Measurements from ENCODE around the gene NOS1AP.

The NOS1AP gene

DNA sequence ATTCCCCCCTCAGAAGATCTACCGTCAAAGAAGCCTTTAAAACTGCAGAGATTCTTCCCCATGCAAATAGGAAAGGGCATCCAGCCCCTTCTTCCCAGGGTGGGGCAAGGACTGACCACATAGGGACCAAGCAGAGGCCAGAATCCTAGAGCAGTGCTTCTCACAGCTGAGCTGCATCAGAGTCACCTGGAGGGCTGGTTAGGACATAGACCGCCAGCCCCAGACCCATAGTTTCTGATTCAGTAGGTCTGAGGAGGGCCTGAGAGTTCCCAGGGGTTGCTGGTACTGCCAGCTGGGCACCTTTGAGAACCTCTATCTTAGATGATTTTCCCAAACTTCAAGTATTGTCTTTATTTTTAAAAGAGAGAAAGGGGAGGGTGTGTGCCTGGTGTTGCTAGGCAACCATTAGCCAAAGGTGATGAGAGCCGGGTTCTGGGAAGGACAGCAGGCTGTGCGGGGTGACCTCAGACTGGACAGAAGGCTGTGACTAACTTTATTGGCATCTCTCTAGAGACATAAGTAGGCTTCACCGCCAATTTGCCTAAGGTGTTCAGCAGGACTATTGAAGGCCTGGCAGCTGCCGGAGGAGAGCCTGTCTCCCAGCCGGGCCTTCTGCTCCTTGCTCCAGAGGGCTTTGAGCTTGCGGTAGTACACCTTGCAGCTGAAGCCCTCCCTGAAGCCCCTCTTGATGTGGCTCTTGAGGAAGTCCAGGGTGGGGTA lies 304.2 kb downstream of the NOS1AP start:
- DNase-seq: no peak

DNA sequence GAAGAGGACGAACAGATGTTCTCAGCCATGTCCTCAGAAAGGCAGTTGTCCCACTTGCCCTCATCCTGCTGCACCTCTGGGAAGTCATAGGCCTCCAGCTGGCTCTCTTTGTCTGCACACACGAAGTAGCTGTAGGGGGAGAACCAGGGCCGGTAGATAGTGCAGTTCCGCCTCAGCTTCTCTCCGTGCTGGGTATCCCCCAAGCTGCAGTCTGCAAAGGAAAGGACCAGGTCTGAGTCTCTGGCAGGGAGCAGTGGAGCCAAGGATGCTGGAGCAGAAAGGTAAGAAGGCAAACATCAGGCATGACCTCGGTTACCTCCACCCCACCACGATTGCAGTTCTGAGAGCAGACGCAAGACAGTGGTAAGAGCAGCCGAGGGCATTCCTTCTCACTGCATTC lies 304.9 kb downstream of the NOS1AP start:
- DNase-seq: no peak

DNA sequence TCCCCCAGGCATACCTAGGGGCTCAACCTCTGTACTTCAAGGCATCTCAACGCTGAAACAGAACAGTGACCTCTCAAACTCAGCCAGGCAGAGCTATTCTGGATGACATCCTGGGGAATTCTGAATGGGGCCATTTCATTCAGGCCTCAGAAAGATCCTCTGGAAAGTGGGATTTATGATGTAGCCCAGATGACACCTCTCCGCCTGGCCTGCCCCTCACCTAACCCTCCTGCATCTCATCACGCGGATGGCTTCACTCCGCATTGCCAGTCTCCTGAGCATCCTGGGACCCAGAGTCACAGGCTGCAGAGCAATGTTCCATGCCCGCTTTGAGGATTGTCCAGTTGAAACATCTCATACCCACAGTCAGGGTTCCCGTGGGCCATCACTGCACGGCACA lies 306.0 kb downstream of the NOS1AP start:
- DNase-seq: no peak

DNA sequence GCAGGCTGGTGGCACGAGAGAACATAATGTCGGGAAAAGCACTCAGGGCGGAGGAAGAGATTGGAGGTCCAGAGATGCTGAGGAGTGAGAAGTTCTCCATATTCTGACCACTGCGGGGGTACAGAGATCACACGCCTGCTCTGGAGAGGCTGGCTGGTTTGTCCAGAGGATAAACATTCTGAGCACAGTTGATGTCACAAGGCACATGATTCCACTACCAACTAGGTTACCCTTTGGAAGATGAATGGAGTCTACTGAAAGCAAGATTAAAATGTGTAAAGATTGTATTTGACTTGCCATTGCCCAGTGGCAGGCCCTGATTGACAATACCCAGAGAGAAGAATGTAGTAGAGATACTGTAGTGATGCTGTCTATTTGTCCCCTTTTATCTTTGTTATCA lies 307.2 kb downstream of the NOS1AP start, which contains the start of gene SPATA46:
TSS of gene SPATA46 (minus strand) at position 164 of the 400 bp plus-strand sequence. CDS start at position 100, 64 bp downstream.
- DNase-seq: no peak

DNA sequence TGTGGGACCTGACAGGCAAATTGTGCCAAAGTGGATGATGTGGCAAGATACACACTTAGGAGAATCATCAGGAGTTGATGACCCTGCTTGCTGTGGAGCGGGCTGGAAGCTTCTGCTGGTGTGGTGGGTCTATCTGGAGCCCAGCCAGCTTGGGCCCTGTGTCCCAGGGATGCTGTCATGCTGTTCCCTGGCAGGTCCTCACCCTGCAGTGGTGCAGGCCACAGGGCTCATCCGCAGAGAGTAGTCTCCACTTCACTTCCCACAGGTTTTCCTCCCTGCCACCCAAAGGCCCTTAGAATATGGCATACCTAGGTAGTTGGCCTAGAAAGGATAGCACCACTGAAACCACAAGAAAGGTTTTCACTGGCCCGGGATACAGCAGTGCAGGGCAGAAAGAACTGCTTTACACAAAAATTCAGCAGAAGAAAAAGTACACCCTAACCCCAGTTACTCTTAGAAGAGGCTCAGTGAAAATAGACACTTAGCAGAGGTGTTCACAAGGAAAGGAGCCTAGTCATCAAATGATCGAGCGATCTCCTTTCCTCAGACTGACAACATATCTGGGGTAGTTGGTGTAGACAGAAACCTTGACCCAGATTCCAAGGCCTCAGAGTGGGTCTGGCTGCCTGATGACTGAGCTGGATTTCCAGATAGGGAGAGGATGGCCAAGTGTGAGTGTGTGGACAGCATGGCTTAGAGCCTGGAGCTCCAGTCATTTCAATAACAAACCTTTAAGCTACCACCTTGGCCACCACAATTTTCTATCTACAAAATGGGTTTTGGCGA lies 310.8 kb downstream of the NOS1AP start:
- DNase-seq: no peak

DNA sequence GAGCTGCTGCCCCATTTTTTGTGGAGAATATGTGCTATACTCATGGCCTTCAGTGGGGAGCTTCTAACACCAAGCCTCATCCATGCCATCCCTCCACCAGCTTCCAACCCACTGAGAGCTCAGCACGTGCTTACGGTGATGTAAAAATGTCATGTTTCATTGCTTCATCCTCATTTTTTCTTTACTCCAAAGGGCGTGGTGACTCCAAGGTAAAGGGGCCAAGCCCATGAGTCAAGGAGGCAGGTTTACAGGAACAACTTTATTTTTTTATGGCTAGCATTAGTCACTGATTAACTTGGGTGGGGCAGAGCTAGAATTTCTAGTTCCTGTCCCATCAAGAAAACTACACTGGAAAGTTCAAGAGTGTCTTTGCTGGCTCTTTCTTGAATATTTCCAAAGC lies 311.9 kb downstream of the NOS1AP start, which contains the start of gene C1orf226:
TSS of gene C1orf226 (plus strand) at position 346 of the 400 bp plus-strand sequence. CDS start 174 bp downstream, outside the sequence.
- DNase-seq: no peak

DNA sequence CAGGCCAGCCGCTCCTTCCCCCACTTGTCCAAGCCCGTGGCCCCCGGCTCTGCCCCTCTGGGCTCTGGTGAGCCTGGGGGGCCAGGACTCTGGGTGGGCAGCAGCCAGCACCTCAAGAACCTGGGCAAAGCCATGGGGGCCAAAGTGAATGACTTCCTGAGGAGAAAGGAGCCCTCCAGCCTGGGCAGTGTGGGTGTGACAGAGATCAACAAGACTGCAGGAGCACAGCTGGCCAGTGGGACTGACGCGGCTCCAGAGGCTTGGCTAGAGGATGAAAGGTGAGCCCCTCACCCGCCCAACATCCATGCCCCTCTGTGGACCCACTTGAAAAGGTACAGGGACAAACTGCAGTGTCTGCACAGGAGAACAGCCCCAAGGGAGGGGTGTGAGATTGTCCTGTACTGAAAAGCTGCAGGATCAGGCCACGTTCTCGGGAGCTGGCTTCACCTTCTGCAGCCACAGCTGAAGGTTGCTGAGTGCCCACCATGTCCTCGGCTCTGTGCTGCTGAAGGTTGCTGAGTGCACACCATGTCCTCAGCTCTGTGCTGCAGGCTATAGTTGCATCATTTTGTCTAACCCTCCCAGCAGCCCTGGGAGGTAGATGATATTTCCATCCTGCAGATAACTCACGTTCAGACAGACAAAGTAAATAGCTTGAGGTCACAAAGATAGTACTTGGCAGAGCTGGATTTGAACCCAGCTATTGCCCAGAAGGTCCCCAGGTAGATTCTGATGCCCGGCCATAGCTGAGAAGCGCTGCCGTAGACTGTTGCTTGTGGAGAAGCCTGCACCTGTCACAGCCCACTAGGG lies 312.7 kb downstream of the NOS1AP start:
- DNase-seq: no peak

DNA sequence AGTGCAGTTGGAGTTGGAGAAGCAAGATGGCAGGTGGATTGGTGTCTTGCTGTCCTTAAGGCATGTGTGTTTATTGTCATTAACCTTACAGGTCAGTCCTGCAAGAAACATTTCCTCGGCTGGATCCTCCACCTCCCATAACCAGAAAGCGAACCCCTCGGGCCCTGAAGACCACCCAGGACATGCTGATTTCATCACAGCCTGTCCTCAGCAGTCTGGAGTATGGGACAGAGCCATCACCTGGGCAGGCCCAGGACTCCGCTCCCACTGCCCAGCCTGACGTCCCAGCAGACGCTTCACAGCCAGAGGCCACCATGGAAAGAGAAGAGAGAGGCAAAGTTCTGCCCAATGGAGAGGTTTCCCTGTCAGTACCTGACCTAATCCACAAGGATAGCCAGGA lies 313.6 kb downstream of the NOS1AP start:
- DNase-seq: no peak

DNA sequence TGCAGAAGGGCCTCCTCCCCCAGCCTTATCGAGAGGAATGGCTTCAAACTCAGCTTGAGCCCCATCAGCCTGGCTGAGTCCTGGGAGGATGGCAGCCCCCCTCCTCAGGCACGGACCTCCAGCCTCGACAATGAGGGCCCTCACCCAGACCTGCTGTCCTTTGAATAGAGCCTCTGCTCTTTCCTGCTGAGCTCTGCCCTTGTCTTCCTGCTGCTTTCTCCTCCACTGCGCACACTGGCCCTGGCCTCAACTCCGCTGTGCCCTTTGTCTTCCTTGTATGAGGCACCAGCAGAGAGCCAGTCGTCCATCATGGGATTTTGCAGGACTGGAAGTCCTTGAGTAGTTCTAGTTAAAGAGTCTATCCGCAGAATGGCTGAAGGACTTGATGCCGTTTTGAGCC lies 314.0 kb downstream of the NOS1AP start:
- DNase-seq: no peak

DNA sequence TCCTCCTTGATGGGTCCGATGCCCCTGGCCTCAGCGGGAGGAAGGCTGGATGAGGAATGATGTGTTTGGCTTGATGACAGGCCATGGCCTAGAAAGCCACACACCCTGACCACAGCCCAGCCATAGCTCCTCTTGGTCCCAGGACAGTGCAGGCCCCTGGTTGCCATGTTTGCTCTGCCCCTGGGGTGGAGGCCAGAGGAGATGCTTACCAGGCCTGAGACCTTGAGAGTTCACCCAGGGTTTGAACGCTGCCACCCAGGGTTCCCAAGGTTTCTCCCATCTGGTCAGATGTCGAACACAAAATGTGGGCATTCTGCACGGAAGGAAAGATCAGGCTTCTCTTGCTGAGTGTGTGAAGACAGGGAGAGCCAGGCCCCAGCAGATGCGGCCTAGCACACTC lies 314.6 kb downstream of the NOS1AP start:
- DNase-seq: no peak

DNA sequence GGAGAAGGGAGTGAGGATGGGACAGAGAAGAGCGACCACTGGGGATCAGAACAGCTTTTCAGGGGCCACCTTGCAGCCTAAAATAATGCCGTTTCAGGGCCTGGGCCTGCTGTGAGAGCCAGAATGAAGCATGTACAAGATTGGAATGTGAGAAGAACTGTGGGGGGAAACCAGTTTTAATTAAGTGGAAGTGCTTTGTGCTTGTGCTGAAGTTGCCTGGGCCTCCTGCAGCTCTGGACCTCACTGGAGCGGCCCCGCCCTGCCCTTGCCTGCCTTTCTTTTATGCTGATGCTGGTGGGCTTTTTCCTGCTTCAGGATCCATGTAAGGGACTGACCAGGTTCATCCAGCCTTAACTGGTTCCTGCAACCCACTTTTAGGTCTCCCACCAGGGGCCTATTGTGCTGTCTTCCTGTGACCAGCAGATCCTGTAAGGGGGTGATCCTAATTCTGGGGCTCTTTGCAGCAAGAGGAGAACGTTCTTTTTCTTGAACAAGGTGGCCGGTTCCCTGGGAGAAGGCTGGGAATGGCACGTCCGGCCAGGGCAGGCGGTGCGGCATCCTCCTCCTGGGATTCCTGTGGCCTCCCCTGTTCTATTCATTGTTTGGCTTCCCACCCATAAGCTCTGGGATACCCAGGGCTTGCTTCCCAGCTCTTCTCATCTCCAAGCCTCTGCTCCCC lies 315.2 kb downstream of the NOS1AP start:
- no peak for DNase-seq

DNA sequence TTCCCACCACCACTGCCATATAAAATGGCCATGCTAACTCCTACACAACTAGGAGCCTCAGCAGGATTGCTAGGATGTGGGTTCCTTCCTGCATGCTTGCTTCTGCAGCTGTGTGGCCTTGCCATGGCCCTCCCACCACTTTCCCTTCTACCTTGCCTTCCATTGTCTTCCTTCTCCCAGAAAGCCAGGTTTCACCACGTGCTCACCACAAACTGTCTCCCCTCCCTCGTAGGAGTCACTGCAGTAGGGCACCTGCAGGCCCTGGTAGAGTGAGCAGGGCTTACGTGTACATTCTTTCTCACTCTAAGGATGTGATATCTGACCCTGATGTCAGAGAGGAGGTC lies 315.8 kb downstream of the NOS1AP start:
- DNase-seq: no peak

DNA sequence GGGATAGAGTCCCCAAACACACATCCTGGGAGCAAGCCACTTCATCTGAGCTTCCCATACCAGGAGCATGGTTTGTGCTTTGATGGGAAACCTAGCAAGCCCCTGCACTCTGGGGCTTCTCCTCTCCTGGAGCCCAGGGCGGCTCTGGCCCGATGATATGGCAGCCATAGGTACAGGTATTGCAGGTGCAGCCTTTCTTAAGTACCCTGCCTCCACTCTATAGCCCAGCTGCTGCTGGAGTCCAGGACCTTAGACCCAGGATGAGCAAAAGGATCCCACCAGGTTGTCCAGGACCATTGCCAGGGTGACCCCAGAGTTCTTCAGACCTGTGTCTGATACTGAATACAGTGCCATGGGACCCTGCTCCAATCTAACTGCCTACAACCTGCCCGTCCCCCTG lies 316.2 kb downstream of the NOS1AP start:
- DNase-seq: no peak

DNA sequence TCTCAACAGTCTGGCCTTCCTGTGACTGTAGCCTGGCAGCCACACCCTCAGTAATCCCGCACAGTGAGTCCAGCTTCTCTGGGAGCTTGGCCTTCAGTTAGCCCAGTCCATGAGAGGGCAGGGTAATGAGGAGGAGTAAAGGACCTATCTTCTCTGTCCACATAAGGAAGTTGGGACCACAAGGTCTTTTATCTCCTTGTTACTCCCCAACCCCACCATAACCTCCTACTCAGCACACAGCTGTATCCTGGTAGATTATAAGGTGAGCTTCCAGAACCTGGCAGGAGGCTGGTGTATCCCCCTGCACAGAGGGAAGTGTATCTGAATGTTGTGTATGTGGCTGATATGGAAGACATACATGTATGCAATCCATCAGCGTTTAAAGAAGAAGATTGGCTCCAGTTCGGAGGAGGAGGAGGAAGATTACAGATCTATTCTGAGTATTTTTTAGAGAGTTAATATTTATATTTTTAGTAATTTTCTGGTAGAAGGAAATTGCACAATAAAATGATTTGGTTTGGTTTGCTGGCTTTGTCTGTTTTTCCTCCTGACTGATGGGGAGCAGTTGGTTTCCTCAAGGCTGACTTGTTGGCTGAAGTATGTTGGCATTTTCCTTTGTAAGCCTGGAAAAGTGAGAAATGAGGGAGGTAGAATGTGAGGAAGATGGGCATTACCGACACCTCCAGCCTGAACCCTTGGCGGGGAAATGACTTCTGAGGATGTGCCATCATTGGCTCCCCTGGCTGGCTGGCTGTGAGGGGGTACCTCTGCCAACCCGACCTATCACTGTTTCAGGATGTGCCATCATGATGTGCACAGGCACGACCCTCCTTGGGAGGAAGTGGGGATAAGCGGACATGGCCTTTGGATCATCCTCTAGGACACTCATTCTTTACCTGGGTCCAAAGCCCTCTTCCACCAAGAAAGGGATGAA lies 317.1 kb downstream of the NOS1AP start:
- DNase-seq: no peak

DNA sequence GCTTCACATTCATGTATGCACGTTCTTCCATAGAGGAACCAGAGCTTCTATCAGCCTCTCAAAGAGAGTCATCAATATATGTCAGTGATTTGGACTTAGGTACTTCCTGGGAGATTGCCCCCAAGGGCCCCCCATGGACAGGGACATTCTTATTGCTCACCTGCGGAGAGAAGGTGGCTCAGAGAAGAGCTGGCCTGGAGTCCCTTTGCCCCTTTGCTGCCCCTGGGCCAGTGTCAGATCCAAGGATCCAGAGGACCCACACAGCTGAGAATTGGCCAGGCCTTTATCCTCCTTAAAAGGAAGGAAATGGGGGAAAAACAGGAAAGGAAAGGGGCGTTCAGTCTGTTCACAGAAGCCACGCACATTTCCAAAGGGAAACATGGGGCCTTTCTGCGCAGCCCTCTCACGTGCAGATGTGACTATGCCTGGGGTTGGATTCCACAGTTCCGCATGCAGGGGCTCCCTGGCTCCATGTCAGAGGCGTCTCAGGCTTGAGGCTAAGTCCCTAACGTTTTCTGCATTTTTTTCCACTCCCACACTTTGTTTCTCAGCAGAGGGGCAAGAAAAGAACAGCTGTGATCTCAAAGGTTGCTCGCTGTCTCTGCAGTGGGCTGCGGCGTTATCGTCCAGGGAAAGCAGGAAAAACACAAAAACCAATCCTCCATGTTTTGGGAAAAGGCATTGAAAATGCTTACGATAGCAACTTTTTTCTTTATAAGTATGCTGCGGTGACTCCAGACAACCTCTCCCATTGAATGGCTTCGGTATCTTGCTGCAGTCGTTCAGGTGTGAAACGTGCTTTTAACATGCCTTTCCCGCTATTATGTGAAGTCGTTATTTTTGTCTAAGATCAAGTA lies 318.0 kb downstream of the NOS1AP start:
- no peak for DNase-seq

DNA sequence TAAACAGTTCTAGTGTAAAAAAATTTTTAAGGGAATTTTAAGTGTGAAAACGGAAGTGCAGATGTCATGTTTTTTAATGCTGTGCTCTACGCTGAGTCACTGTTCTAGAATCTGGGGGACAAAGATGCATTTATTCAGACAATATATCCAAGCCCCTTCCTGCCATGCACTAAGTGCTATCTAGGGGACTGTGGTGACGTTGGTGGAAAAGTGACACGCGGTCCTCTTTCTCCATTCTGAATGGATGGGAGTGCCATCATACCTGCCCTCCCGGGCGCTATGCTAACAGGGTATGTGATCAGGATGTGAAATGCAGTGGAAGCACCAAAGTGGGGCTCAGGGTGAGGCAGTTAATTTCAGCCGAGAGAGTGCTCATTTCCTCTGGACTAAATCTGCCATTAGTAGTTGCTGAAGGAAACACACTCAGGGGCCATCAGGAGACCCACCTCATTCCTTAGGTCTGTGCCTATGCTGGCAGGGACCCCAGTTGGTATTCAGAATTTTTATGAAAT lies 318.6 kb downstream of the NOS1AP start:
- no peak for DNase-seq

DNA sequence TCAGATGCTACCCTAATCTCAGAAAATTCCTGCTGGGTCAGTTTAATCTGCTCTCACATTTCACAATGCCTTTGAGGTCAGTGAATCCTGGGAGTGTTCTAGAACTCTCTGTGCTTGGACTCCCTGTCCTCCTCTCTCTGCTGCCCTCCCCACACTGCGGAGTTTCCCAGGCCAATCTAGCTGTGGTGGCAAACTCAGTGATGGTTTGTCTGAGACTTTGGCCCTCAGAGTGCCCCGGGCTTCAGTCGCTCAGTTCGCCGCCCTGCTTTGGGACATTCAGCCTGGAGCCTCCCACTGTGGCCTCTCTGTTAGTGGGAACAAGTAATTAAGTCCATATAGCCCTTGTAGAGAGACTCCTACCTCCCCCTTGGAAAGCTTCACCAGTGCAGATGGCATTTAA lies 319.1 kb downstream of the NOS1AP start:
- no peak for DNase-seq

DNA sequence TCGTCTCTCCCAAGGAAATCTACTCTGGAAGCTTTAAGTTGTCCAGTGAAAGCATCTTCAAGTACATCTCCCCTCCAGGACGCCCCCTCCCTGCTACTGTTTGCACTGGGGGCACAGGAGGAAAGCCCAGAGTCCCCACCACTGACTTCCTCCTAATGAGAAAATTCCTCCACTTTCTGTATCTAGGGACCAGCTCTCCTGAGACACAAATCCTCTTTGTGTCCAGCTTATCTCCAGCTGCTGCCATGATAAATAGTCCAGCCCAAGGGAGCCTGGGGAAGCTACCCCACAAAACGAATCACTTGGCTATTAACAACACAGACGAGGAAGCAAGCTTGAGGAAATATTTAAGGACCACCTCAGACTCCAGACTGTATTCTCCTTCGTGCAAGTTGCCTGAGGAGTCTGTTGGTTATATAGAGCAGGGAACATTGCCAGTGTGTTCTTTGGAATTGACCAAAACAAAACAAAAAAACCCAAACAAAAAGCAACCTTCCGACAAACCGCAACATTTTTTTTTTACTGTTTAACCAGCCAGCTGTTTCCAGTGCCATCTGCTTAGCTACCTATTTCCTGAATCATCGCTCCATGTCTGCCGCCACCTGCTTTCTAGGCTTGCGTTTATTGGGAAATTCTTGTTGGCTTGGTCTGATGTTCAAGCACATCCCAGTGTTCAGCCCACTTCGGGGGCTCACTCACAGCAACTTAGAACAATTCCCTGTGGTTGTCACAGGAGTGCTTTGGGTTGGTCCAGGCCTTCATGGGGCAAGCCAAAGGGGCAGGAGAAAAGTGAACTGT lies 319.7 kb downstream of the NOS1AP start:
- DNase-seq: no peak

DNA sequence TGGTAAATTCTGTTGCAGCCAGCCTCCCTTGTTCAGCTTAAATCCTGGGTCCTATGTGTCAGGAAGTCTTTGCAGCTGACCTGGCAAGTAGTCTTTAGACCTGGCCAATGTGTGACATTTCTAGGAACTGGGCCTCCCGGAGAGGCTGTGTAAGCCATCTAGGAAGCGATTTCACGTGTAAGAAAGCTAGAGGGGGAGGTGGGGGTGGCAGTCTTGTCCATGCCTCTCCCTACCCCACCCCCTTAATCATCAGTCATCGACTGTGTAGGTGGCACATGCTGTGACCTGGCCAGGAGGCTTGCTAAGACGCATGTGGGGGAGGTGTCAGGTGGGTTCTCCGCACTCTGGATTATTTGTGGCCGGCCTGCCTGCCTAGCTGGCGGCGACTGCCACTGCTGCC lies 320.5 kb downstream of the NOS1AP start:
- no peak for DNase-seq
